PFSK-1 (cell line): ENCODE results near the gene CEP104.

Experiments
- FOXP2 ChIP-seq: optimal IDR thresholded peaks from 2 replicates; pipeline ENCODE3; 2011; ENCODE audit warnings: borderline replicate concordance, control low read depth, inconsistent platforms; ENCODE audit not compliant: insufficient read depth; ENCODE audit errors: extremely low read length, extremely low read depth
- POLR2AphosphoS5 ChIP-seq: IDR thresholded peaks from 2 replicates; pipeline ENCODE4 v1.6.1; 2012; ENCODE audit warnings: low read depth, mild to moderate bottlenecking, control low read depth, low read length, moderate library complexity
- REST ChIP-seq, 2 experiments: IDR thresholded peaks; 2 replicates each; pipeline versions ENCODE4 v1.6.1 to v1.8.0; 2011 to 2012; ENCODE audit warnings: low read depth in 2 of 2, low read length in 2 of 2, control low read depth in 1 of 2, inconsistent platforms in 1 of 2, mild to moderate bottlenecking in 1 of 2, moderate library complexity in 1 of 2; ENCODE audit not compliant: insufficient read depth in 1 of 2
- SIN3A ChIP-seq: IDR thresholded peaks from 2 replicates; pipeline ENCODE4 v1.6.1; 2012; ENCODE audit warnings: mild to moderate bottlenecking, low read length, moderate library complexity, borderline replicate concordance; ENCODE audit not compliant: insufficient read depth
- TAF1 ChIP-seq: IDR thresholded peaks from 2 replicates; pipeline ENCODE4 v1.6.1; 2012; ENCODE audit warnings: low read length, control low read depth, borderline replicate concordance; ENCODE audit not compliant: insufficient read depth

- TF ChIP-seq REST (IDR thresholded peaks at IDR 0.05; ENCODE audit: insufficient read depth in 1 of 2, low read depth in 2 of 2, low read length in 2 of 2) (no peak), TAF1 (no peak), POLR2AphosphoS5 (no peak), SIN3A (no peak), FOXP2 (no peak)
Measured at GRCh38 chr1:3799976-3800685, 56.9 kb downstream of the CEP104 start.
